SK-N-MC (cell line): ENCODE results near the gene EHD4.

ENCODE experiments used
- EZH2 ChIP-seq: fragments of 200-600 bp; sonication (generic); IDR thresholded peaks from one replicate; pipeline ENCODE4 v1.6.1; 2017; ENCODE audit warnings: antibody characterized with exemption
- POLR2AphosphoS5 ChIP-seq: IDR thresholded peaks from 2 replicates; pipeline ENCODE4 v1.6.1; 2012; ENCODE audit warnings: mild to moderate bottlenecking, low read depth, low read length, borderline replicate concordance

- TF ChIP-seq POLR2AphosphoS5, result no peak
- TF ChIP-seq EZH2, result no peak
Observed at GRCh38 chr15:41933771-41934170, 38.6 kb downstream of the EHD4 start.
